PC-9 (cell line): ENCODE results near the gene CLDN22. TPM values are rescaled to one million over a fixed set of nuclear protein-coding genes. Genes with fewer than 3 reads are reported as not detected.

Experiments used
- BruUV-seq: library from RNA; stranded (reverse); fragments of 400-500 nt; replicated peaks from 2 replicates; lab custom pipeline; 2021; lab: Mats Ljungman, UMichigan
- CTCF ChIA-PET: fragments of 300-600 bp; sonication (Branson Sonifier 250); formaldehyde crosslinking; loops from one replicate; lab custom pipeline; 2022; ENCODE audit warnings: antibody characterized with exemption; lab: Charles Lee
- POLR2A ChIA-PET: fragments of 300-600 bp; sonication (Branson Sonifier 250); formaldehyde crosslinking; loops from one replicate; lab custom pipeline; 2022; ENCODE audit warnings: antibody characterized with exemption; ENCODE audit not compliant: unreplicated experiment; lab: Charles Lee
- DNase-seq, 2 experiments: peaks; one replicate each; pipeline versions ENCODE4 v3.0.0 to v3.0.0-alpha.2; 2015 to 2022; ENCODE audit warnings: mixed read lengths in 1 of 2
- H2AFZ ChIP-seq: fragments of 200-600 bp; sonication (generic); 2 replicates; pipeline ENCODE4 v1.8.1; 2017; ENCODE audit warnings: antibody characterized with exemption
- H3F3A ChIP-seq: fragments of 200-600 bp; sonication (generic); 2 replicates; pipeline ENCODE4 v1.8.1; 2017; ENCODE audit warnings: antibody characterized with exemption, mild to moderate bottlenecking, low read depth; ENCODE audit not compliant: insufficient read depth
- H3K27ac ChIP-seq: fragments of 200-600 bp; sonication (generic); 2 replicates; pipeline ENCODE4 v1.6.1; 2016; ENCODE audit warnings: mixed run types
- H3K27me3 ChIP-seq: fragments of 200-600 bp; sonication (generic); 2 replicates; pipeline ENCODE4 v1.6.1; 2016; ENCODE audit warnings: low read depth, mixed run types; ENCODE audit not compliant: insufficient read depth
- H3K36me3 ChIP-seq: fragments of 200-600 bp; sonication (generic); 2 replicates; pipeline ENCODE4 v1.6.1; 2016; ENCODE audit warnings: low read depth, mixed run types
- H3K4me1 ChIP-seq: fragments of 200-600 bp; sonication (generic); replicated peaks from 2 replicates; pipeline ENCODE4 v1.6.1; 2016; ENCODE audit warnings: mixed run types; ENCODE audit not compliant: insufficient read depth
- H3K4me2 ChIP-seq: fragments of 200-600 bp; sonication (generic); 2 replicates; pipeline ENCODE4 v1.6.1; 2017; ENCODE audit warnings: mixed run types
- H3K4me3 ChIP-seq: fragments of 200-600 bp; sonication (generic); 2 replicates; pipeline ENCODE4 v1.6.1; 2016; ENCODE audit warnings: mixed run types
- H3K79me2 ChIP-seq: fragments of 200-600 bp; sonication (generic); 2 replicates; pipeline ENCODE4 v1.6.1; 2017; ENCODE audit warnings: low read depth, mixed run types
- H3K9me2 ChIP-seq: fragments of 200-600 bp; sonication (generic); 2 replicates; pipeline ENCODE4 v1.8.1; 2017; ENCODE audit warnings: mild to moderate bottlenecking; ENCODE audit not compliant: insufficient read depth
- H3K9me3 ChIP-seq: fragments of 200-600 bp; sonication (generic); 2 replicates; pipeline ENCODE4 v1.8.1; 2016; ENCODE audit warnings: low read depth; ENCODE audit not compliant: insufficient read depth
- H4K20me1 ChIP-seq: fragments of 200-600 bp; sonication (generic); 2 replicates; pipeline ENCODE4 v1.8.1; 2017; ENCODE audit not compliant: insufficient read depth
- CTCF ChIP-seq: fragments of 200-600 bp; sonication (generic); conservative IDR thresholded peaks from 2 replicates; pipeline ENCODE4 v1.6.1; 2017; ENCODE audit warnings: mixed run types, antibody characterized with exemption, mild to moderate bottlenecking, moderate library complexity
- EZH2 ChIP-seq: fragments of 200-600 bp; sonication (generic); IDR thresholded peaks from 2 replicates; pipeline ENCODE4 v1.8.0; 2017; ENCODE audit warnings: antibody characterized with exemption, low read depth
- intact Hi-C: fragments of 100-400 bp; cut with micrococcal nuclease; formaldehyde crosslinking; loops from one replicate; pipeline ENCODE4 v1.10.0; 2022; ENCODE audit not compliant: unreplicated experiment
- total RNA-seq: library from RNA; stranded (reverse); gene quantifications from 2 replicates; pipeline ENCODE4 v1.2.3, GENCODE V29; 2021

The CLDN22 gene
- total RNA-seq, 1 experiment from 2014 or later = not detected

- BruUV-seq = no TSS peak
- no peak for DNase-seq
Observed at GRCh38 chr4:183344523-183345255, 24.6 kb upstream of the CLDN22 start.

GRCh38 chr4:183343730-183344129, 23.7 kb upstream of the CLDN22 start:
- no peak overlapping the region for H2AFZ ChIP-seq
- no peak overlapping the region for H3K4me3 ChIP-seq
- no peak for TF ChIP-seq EZH2
- TF ChIP-seq CTCF = no peak
- no peaks in the 10 kb centered on the region for H3K9me3 ChIP-seq
- BruUV-seq = no TSS peak
- H3F3A ChIP-seq = no peaks in the 10 kb centered on the region
- no peaks in the 10 kb centered on the region for H4K20me1 ChIP-seq
- no peaks in the 10 kb centered on the region for H3K79me2 ChIP-seq
- H3K4me2 ChIP-seq = no peak overlapping the region
- ChIA-PET POLR2A (no interaction called here), CTCF (no interaction called here)
- no peaks in the 10 kb centered on the region for H3K9me2 ChIP-seq
- H3K4me1 ChIP-seq = no peaks in the 10 kb centered on the region
- no peaks in the 10 kb centered on the region for H3K36me3 ChIP-seq
- DNase-seq = no peak
- H3K27me3 ChIP-seq = no peaks in the 10 kb centered on the region
- intact Hi-C loops = no loop called here
- no peak overlapping the region for H3K27ac ChIP-seq

More at GRCh38 chr4:183344523-183345255, 24.6 kb upstream of the CLDN22 start:
- CTCF ChIA-PET = no interaction called here
- intact Hi-C loops = no loop called here
- H3K79me2 ChIP-seq = no peaks in the 10 kb centered on the region
- H3K4me3 ChIP-seq = no peak overlapping the region
- no peak for TF ChIP-seq CTCF
- no peak for TF ChIP-seq EZH2
- no peak overlapping the region for H3K4me2 ChIP-seq
- no peaks in the 10 kb centered on the region for H4K20me1 ChIP-seq
- no peak overlapping the region for H3K27ac ChIP-seq
- POLR2A ChIA-PET = no interaction called here
- no peaks in the 10 kb centered on the region for H3K9me2 ChIP-seq
- no peaks in the 10 kb centered on the region for H3F3A ChIP-seq
- no peak overlapping the region for H2AFZ ChIP-seq
- H3K9me3 ChIP-seq = no peaks in the 10 kb centered on the region
- no peaks in the 10 kb centered on the region for H3K36me3 ChIP-seq
- no peaks in the 10 kb centered on the region for H3K27me3 ChIP-seq
- H3K4me1 ChIP-seq = no peaks in the 10 kb centered on the region

GRCh38 chr4:183342541-183343533, 22.8 kb upstream of the CLDN22 start:
- no peaks in the 10 kb centered on the region for H3K27me3 ChIP-seq
- no peaks in the 10 kb centered on the region for H3K9me3 ChIP-seq
- H3K79me2 ChIP-seq = no peaks in the 10 kb centered on the region
- H3K4me3 ChIP-seq = no peak overlapping the region
- no peak for TF ChIP-seq CTCF
- TF ChIP-seq EZH2 = no peak
- H3K4me2 ChIP-seq = no peak overlapping the region
- intact Hi-C loops = no loop called here
- no TSS peak for BruUV-seq
- H3K27ac ChIP-seq = no peak overlapping the region
- H4K20me1 ChIP-seq = no peaks in the 10 kb centered on the region
- H3K4me1 ChIP-seq = no peaks in the 10 kb centered on the region
- ChIA-PET CTCF (no interaction called here), POLR2A (no interaction called here)
- H3F3A ChIP-seq = no peaks in the 10 kb centered on the region
- H2AFZ ChIP-seq = no peak overlapping the region
- H3K36me3 ChIP-seq = no peaks in the 10 kb centered on the region
- no peak for DNase-seq
- no peaks in the 10 kb centered on the region for H3K9me2 ChIP-seq
